H1 (cell line): Measurements from ENCODE around the gene SPATS2. TPM values are rescaled to one million over a fixed set of nuclear protein-coding genes. Genes with fewer than 3 reads are reported as not detected.

Experiments used
- CTCF ChIA-PET: fragments of 300-600 bp; sonication (Branson Sonifier 250); formaldehyde crosslinking; loops from one replicate; lab custom pipeline; 2021; ENCODE audit not compliant: partially characterized antibody; lab: Charles Lee
- POLR2A ChIA-PET: fragments of 300-600 bp; sonication (Branson Sonifier 250); formaldehyde crosslinking; loops from one replicate; lab custom pipeline; 2021; ENCODE audit warnings: inconsistent platforms; ENCODE audit not compliant: partially characterized antibody; lab: Charles Lee
- DNase-seq, 2 experiments: peaks; one replicate each; pipeline versions ENCODE4 v3.0.0 to v3.0.0-alpha.2; 2010 to 2022; ENCODE audit warnings: low spot score in 2 of 2, low read depth in 1 of 2, mixed read lengths in 1 of 2
- FAIRE-seq: peaks from 2 replicates; lab custom pipeline; 2011; peaks lifted over from hg19 to GRCh38; lab: Jason Lieb, UNC
- H2AFZ ChIP-seq: 2 replicates; pipeline ENCODE4 v1.8.1; 2012; ENCODE audit warnings: low read length, inconsistent platforms
- H2AK5ac ChIP-seq: 2 replicates; pipeline ENCODE4 v1.6.1; 2013; ENCODE audit warnings: low read depth, low read length
- H2BK120ac ChIP-seq: replicated peaks from 2 replicates; pipeline ENCODE3; 2013; ENCODE audit warnings: low read depth, low read length, inconsistent platforms
- H2BK12ac ChIP-seq: 2 replicates; pipeline ENCODE4 v1.6.1; 2013; ENCODE audit warnings: low read depth, low read length
- H2BK15ac ChIP-seq: 2 replicates; pipeline ENCODE4 v1.6.1; 2013; ENCODE audit warnings: low read length
- H2BK20ac ChIP-seq: 2 replicates; pipeline ENCODE4 v1.6.1; 2013; ENCODE audit warnings: low read length
- H2BK5ac ChIP-seq: 2 replicates; pipeline ENCODE4 v1.6.1; 2013; ENCODE audit warnings: low read depth, low read length
- H3K14ac ChIP-seq: 2 replicates; pipeline ENCODE4 v1.6.1; 2013; ENCODE audit warnings: inconsistent platforms; ENCODE audit not compliant: insufficient read length
- H3K18ac ChIP-seq: 2 replicates; pipeline ENCODE4 v1.6.1; 2013; ENCODE audit warnings: low read length; ENCODE audit errors: extremely low read depth
- H3K23ac ChIP-seq: 2 replicates; pipeline ENCODE4 v1.6.1; 2013; ENCODE audit warnings: inconsistent platforms; ENCODE audit not compliant: insufficient read length
- H3K23me2 ChIP-seq: 2 replicates; pipeline ENCODE4 v1.6.1; 2013; ENCODE audit warnings: low read depth, low read length
- H3K27ac ChIP-seq: 2 replicates; pipeline ENCODE4 v1.6.1; 2011; ENCODE audit warnings: low read depth, low read length, inconsistent platforms
- H3K27me3 ChIP-seq, 4 experiments: replicated peaks in 1 of 4; 1 replicate in 1 of 4; 2 replicates in 3 of 4; pipeline versions ENCODE4 v1.6.1 to v1.8.1; 2011 to 2013; ENCODE audit warnings: low read length in 3 of 4, mild to moderate bottlenecking in 3 of 4, inconsistent platforms in 2 of 4, mixed read lengths in 2 of 4, moderate library complexity in 1 of 4; ENCODE audit not compliant: control insufficient read depth in 3 of 4, insufficient read depth in 3 of 4; ENCODE audit errors: extremely low read depth in 1 of 4
- H3K36me3 ChIP-seq, 4 experiments: 2 replicates each; pipeline versions ENCODE4 v1.6.1 to v1.8.1; 2011 to 2013; ENCODE audit warnings: mild to moderate bottlenecking in 4 of 4, low read length in 3 of 4, moderate library complexity in 2 of 4, control low read depth in 1 of 4, inconsistent platforms in 1 of 4; ENCODE audit not compliant: insufficient read depth in 4 of 4, control insufficient read depth in 2 of 4
- H3K4ac ChIP-seq: replicated peaks from 2 replicates; pipeline ENCODE3; 2013; ENCODE audit warnings: low read length, low read depth, mixed read lengths, inconsistent platforms; ENCODE audit not compliant: insufficient read length
- H3K4me1 ChIP-seq, 4 experiments: replicated peaks in 1 of 4; 1 replicate in 1 of 4; 2 replicates in 3 of 4; pipeline versions ENCODE4 v1.6.1 to v1.8.1; 2011 to 2013; ENCODE audit warnings: low read length in 3 of 4, inconsistent platforms in 2 of 4, mixed read lengths in 1 of 4; ENCODE audit not compliant: insufficient read depth in 4 of 4, control insufficient read depth in 3 of 4
- H3K4me2 ChIP-seq, 2 experiments: 2 replicates each; pipeline versions ENCODE4 v1.6.1 to v1.8.1; 2011 to 2013; ENCODE audit warnings: low read depth in 2 of 2, low read length in 2 of 2, control low read depth in 1 of 2, inconsistent platforms in 1 of 2, mild to moderate bottlenecking in 1 of 2; ENCODE audit not compliant: insufficient read depth in 1 of 2
- H3K4me3 ChIP-seq, 4 experiments: fragments of 200-600, 300-600 bp in 1 of 4; sonication (generic), shearing (Covaris generic), sonication (Bioruptor Twin) in 1 of 4; 2 replicates each; pipeline versions ENCODE4 v1.5.1 to v1.8.1; 2011 to 2016; ENCODE audit warnings: low read length in 4 of 4, low read depth in 3 of 4, control low read depth in 2 of 4, inconsistent platforms in 2 of 4, mild to moderate bottlenecking in 2 of 4, mixed read lengths in 1 of 4, moderate library complexity in 1 of 4; ENCODE audit not compliant: insufficient read depth in 2 of 4; ENCODE audit errors: extremely low read depth in 1 of 4
- H3K56ac ChIP-seq: replicated peaks from 2 replicates; pipeline ENCODE3; 2013; ENCODE audit warnings: low read depth, mild to moderate bottlenecking, mixed read lengths, low read length, inconsistent platforms; ENCODE audit not compliant: insufficient read length
- H3K79me1 ChIP-seq: 2 replicates; pipeline ENCODE4 v1.6.1; 2013; ENCODE audit warnings: low read depth, low read length, control low read depth
- H3K79me2 ChIP-seq, 2 experiments: 2 replicates each; pipeline versions ENCODE4 v1.6.1 to v1.8.1; 2012 to 2013; ENCODE audit warnings: low read length in 2 of 2, mild to moderate bottlenecking in 2 of 2, inconsistent platforms in 1 of 2; ENCODE audit not compliant: insufficient read depth in 2 of 2, control insufficient read depth in 1 of 2
- H3K9ac ChIP-seq, 4 experiments: replicated peaks in 1 of 4; 1 replicate in 1 of 4; 2 replicates in 3 of 4; pipeline versions ENCODE4 v1.6.1 to v1.8.1; 2011 to 2013; ENCODE audit warnings: low read depth in 3 of 4, low read length in 3 of 4, control low read depth in 2 of 4, mild to moderate bottlenecking in 2 of 4, moderate library complexity in 2 of 4, inconsistent platforms in 1 of 4; ENCODE audit errors: extremely low read depth in 1 of 4
- H3K9me3 ChIP-seq, 2 experiments: 2 replicates each; pipeline versions ENCODE4 v1.6.1 to v1.8.1; 2012 to 2013; ENCODE audit warnings: mild to moderate bottlenecking in 2 of 2, moderate library complexity in 2 of 2, control low read depth in 1 of 2, inconsistent platforms in 1 of 2, low read depth in 1 of 2, low read length in 1 of 2, mixed read lengths in 1 of 2; ENCODE audit not compliant: insufficient read depth in 2 of 2
- H4K20me1 ChIP-seq, 2 experiments: replicated peaks in 1 of 2; 2 replicates each; pipeline versions ENCODE3 to v1.8.1; 2011 to 2013; ENCODE audit warnings: inconsistent platforms in 2 of 2, low read length in 2 of 2, mild to moderate bottlenecking in 1 of 2; ENCODE audit not compliant: insufficient read depth in 2 of 2, control insufficient read depth in 1 of 2
- H4K5ac ChIP-seq: 2 replicates; pipeline ENCODE4 v1.6.1; 2013; ENCODE audit warnings: low read length, low read depth, mixed read lengths, inconsistent platforms; ENCODE audit not compliant: insufficient read length
- H4K8ac ChIP-seq: 2 replicates; pipeline ENCODE4 v1.8.0; 2013; ENCODE audit warnings: mild to moderate bottlenecking, moderate library complexity, low read length, inconsistent platforms; ENCODE audit not compliant: insufficient read depth; ENCODE audit errors: extremely low read depth
- H4K91ac ChIP-seq: replicated peaks from 2 replicates; pipeline ENCODE3; 2013; ENCODE audit warnings: low read length, mixed read lengths, inconsistent platforms; ENCODE audit not compliant: insufficient read length
- CBX8 ChIP-seq: fragments of 300-800, 300-1000 bp; sonication (generic); IDR thresholded peaks from 2 replicates; pipeline ENCODE4 v1.7.1; 2016; ENCODE audit warnings: low read depth, low read length, borderline replicate concordance
- CHD2 ChIP-seq: IDR thresholded peaks from 2 replicates; pipeline ENCODE4 v1.6.1; 2012; ENCODE audit warnings: low read length, improper control_type of control experiment
- CTBP2 ChIP-seq: IDR thresholded peaks from 2 replicates; pipeline ENCODE4 v1.7.0; 2011; ENCODE audit warnings: borderline replicate concordance, mild to moderate bottlenecking, moderate library complexity, mixed read lengths, low read length; ENCODE audit not compliant: insufficient read depth, insufficient read length
- EP300 ChIP-seq, 2 experiments: IDR thresholded peaks; 1 replicate in 1 of 2; 2 replicates in 1 of 2; pipeline ENCODE4 v1.6.1; 2011 to 2012; ENCODE audit warnings: low read depth in 2 of 2, low read length in 2 of 2, mild to moderate bottlenecking in 2 of 2, borderline replicate concordance in 1 of 2, inconsistent platforms in 1 of 2, moderate library complexity in 1 of 2
- GABPA ChIP-seq: IDR thresholded peaks from 2 replicates; pipeline ENCODE4 v1.6.1; 2011; ENCODE audit warnings: mild to moderate bottlenecking, low read length, moderate library complexity, borderline replicate concordance; ENCODE audit not compliant: insufficient read depth
- GTF2F1 ChIP-seq: IDR thresholded peaks from 2 replicates; pipeline ENCODE4 v1.6.1; 2012; ENCODE audit warnings: low read depth, low read length, improper control_type of control experiment, borderline replicate concordance
- JUN ChIP-seq: IDR thresholded peaks from 2 replicates; pipeline ENCODE4 v1.6.1; 2011; ENCODE audit warnings: low read depth, mild to moderate bottlenecking, improper control_type of control experiment, low read length
- RFX5 ChIP-seq: IDR thresholded peaks from 2 replicates; pipeline ENCODE4 v1.6.1; 2011; ENCODE audit warnings: low read depth, low read length, improper control_type of control experiment, borderline replicate concordance
- SP1 ChIP-seq: IDR thresholded peaks from 2 replicates; pipeline ENCODE4 v1.6.1; 2011; ENCODE audit warnings: low read depth, low read length
- SUZ12 ChIP-seq: fragments of 200-600 bp; sonication (generic); IDR thresholded peaks from 2 replicates; pipeline ENCODE4 v1.6.1; 2012; ENCODE audit warnings: mild to moderate bottlenecking, inconsistent platforms, low read length, moderate library complexity, mixed read lengths
- WGBS, 2 experiments: shearing (Covaris generic) in 1 of 2; methylation state at CpG; one replicate each; pipeline versions ENCODE4 v1.1.6 to v1.1.7; 2013 to 2015; ENCODE audit warnings: low lambda C conversion rate in 2 of 2, mixed read lengths in 2 of 2, inconsistent platforms in 1 of 2, low coverage in 1 of 2, missing lambda C conversion rate in 1 of 2; ENCODE audit not compliant: insufficient replicate concordance in 2 of 2, insufficient coverage in 1 of 2, insufficient read length in 1 of 2; ENCODE audit errors: extremely low coverage in 1 of 2, missing lambda C conversion rate in 1 of 2; 5-methylcytosine and 5-hydroxymethylcytosine counted together
- polyA plus RNA-seq, 7 experiments: library from polyadenylated mRNA; depleted of rRNA in 3 of 7; stranded (reverse) in 5 of 7; unstranded in 2 of 7; fragments of >200 nt in 5 of 7; fragments of 200-250 nt in 2 of 7; gene quantifications; 1 replicate in 5 of 7; 2 replicates in 1 of 7; 4 replicates in 1 of 7; pipeline versions ENCODE4 v1.2.1 to v1.2.3, GENCODE V29; 2011 to 2013; ENCODE audit warnings: missing spikeins in 2 of 7, mixed read lengths in 2 of 7
- total RNA-seq: library from RNA; stranded (reverse); fragmentation: NEBNext Ultra II Directional; extraction: Animal tissue kit (Norgen Biotek cat#: 25700); gene quantifications from 2 replicates; pipeline ENCODE4 v1.2.1, GENCODE V29; 2021
- TF ChIP-seq, protein P1 (sequence below): IDR thresholded peaks from 2 replicates; pipeline ENCODE4 v1.6.1; 2011; ENCODE audit warnings: low read length, improper control_type of control experiment

Gene SPATS2
- total and polyA plus RNA-seq, 2 of the 8 experiments (the other 6 are each of a cell fraction or from before 2014, with no cell fraction given): 19.2 to 24.5 TPM

DNA sequence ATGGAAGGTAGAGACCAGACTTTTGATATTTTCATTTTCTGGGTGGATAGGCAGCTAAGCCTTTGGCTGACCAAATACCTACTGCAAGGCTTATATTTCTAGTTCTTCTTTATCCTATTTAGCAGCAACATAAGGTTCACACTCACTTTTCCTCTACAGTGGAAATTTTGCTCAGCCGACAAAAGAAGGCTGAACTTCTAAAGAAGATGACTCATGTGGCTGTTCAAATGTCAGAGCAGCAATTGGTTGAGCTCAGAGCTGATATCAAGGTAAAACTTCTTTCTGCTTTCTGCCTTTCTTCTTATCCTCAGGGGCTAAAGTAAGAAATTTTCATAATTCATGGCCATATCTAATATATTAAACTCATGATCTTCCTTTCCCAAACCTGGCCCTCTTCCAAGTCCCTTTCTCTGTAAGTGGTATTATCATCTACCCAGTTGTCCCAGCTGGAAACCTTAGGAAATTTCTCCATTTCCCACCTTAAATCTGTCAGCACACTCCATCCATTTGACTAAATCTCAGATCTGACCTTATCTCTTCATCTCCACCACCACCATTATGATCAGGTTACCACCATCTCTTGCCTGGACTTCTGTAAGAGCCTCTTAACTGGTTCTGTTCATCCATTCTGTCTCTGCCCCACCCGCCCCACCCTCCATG is 151.8 kb downstream of the SPATS2 start:
- Histone ChIP-seq H2BK15ac (no peak overlapping the region), H3K27ac (no peak overlapping the region), H3K79me2 (no peaks in the 10 kb centered on the region), H3K4me3 (no peak overlapping the region), H4K5ac (no peak overlapping the region), H3K23me2 (no peaks in the 10 kb centered on the region), H4K8ac (no peak overlapping the region), H3K36me3 (peaks cover 0 to 5% (median 1%) of the 10 kb centered on the region in 4 experiments; a peak in 1 of 8 replicates), H3K9me3 (no peaks in the 10 kb centered on the region), H3K18ac (no peak overlapping the region), H2BK120ac (no peak overlapping the region), H3K4me2 (no peak overlapping the region), H2AFZ (no peak overlapping the region), H3K56ac (no peak overlapping the region), H2BK5ac (no peak overlapping the region), H2BK20ac (no peak overlapping the region), H2AK5ac (no peak overlapping the region), H3K14ac (no peak overlapping the region), H3K4me1 (no peaks in the 10 kb centered on the region), H2BK12ac (no peak overlapping the region), H4K91ac (no peak overlapping the region), H3K79me1 (no peaks in the 10 kb centered on the region), H3K27me3 (no peaks in the 10 kb centered on the region), H3K23ac (no peak overlapping the region), H3K4ac (no peak overlapping the region), H3K9ac (no peak overlapping the region), H4K20me1 (no peaks in the 10 kb centered on the region)
- ChIA-PET POLR2A (interaction anchor here (1.4 kb wide), 1 partner anchor 58 kb away, joined by 3 read pairs; no protein-coding TSS in a partner anchor), CTCF (interaction anchor here (0.6 to 18.6 kb wide), 5 partner anchors 8 to 462 kb away, joined by 3 to 538 read pairs (median 5); partner anchors contain the start of genes DNAJC22 and SPATS2)
- 90% methylated on average over 1 of the region's 2 CpGs; no CpG with 5 or more reads in 1 of the 2 experiments for WGBS, 2 experiments
- FAIRE-seq: no peak
- DNase-seq: no peak
- TF ChIP-seq GABPA (no peak), SP1 (no peak), SUZ12 (no peak), GTF2F1 (no peak), CTBP2 (no peak), RFX5 (no peak), EP300 (IDR thresholded peaks at IDR 0.05; ENCODE audit: borderline replicate concordance in 1 of 2, low read depth in 2 of 2, low read length in 2 of 2) (no peak), CBX8 (no peak), JUN (no peak), CHD2 (no peak)
- TF ChIP-seq, protein P1, sequence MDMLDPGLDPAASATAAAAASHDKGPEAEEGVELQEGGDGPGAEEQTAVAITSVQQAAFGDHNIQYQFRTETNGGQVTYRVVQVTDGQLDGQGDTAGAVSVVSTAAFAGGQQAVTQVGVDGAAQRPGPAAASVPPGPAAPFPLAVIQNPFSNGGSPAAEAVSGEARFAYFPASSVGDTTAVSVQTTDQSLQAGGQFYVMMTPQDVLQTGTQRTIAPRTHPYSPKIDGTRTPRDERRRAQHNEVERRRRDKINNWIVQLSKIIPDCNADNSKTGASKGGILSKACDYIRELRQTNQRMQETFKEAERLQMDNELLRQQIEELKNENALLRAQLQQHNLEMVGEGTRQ: no peak
